Left ventricle myocardium inferior (tissue), 1 donor: ENCODE measurements around the gene PODNL1. TPM values are rescaled to one million over a fixed set of nuclear protein-coding genes. Genes with fewer than 3 reads are reported as not detected.

ENCODE experiments used
- DNase-seq: peaks from one replicate; pipeline ENCODE4 v3.0.0-alpha.2; 2020
- H3K27ac ChIP-seq: fragments of 200-600 bp; replicated peaks from 2 replicates; pipeline ENCODE4 v1.8.0; 2021
- H3K27me3 ChIP-seq: fragments of 200-600 bp; 2 replicates; pipeline ENCODE4 v1.8.0; 2021; ENCODE audit warnings: low read depth
- H3K36me3 ChIP-seq: fragments of 200-600 bp; 2 replicates; pipeline ENCODE4 v1.8.0; 2021
- H3K4me1 ChIP-seq: fragments of 200-600 bp; 2 replicates; pipeline ENCODE4 v1.8.0; 2021
- H3K4me3 ChIP-seq: fragments of 200-600 bp; 2 replicates; pipeline ENCODE4 v1.8.0; 2021; ENCODE audit warnings: mild to moderate bottlenecking, moderate library complexity
- H3K9me3 ChIP-seq: fragments of 200-600 bp; replicated peaks from 2 replicates; pipeline ENCODE4 v1.8.0; 2021
- intact Hi-C: fragments of 100-400 bp; cut with micrococcal nuclease; formaldehyde crosslinking; loops from one replicate; pipeline ENCODE4 v1.11.0; 2022
- total RNA-seq: library from RNA; stranded (reverse); fragmentation: NEBNext Ultra II Directional; extraction: Animal tissue kit (Norgen Biotek cat#: 25700); gene quantifications from one replicate; pipeline ENCODE4 v1.2.1, GENCODE V29; 2021
- TF ChIP-seq, protein P1 (sequence below): fragments of 200-600 bp; IDR thresholded peaks from 2 replicates; pipeline ENCODE4 v1.8.0; 2021; ENCODE audit warnings: antibody characterized with exemption, mild to moderate bottlenecking, borderline replicate concordance
- donor health status: DM: no; HTN: yes; CAD: no; lungs with severe emphysema.

The PODNL1 gene
- total RNA-seq, 1 donor from 2014 or later: 1.9 TPM

DNA sequence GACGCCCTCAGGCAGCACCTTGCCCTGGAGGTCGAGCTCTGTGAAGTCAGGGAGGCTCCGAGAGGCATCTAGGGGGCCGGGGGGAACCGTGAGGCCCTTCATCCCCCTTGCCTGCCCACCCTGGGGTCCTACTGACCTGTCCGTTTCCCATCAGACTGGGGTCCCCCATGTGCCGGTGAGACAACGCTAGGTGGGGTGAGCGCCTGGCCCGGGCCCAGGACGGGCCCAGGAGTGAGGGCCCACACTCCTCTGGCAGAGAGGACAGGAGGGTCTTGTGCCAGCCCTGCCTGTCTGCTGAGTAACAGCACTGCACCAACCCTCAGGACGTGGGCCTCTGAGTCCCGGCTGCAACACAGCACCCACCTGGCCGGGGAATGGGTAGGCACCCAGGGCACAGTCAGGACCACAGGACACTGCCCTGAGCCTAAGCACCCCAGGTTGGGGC, 28.5 kb upstream of the PODNL1 start:
- TF ChIP-seq, protein P1, sequence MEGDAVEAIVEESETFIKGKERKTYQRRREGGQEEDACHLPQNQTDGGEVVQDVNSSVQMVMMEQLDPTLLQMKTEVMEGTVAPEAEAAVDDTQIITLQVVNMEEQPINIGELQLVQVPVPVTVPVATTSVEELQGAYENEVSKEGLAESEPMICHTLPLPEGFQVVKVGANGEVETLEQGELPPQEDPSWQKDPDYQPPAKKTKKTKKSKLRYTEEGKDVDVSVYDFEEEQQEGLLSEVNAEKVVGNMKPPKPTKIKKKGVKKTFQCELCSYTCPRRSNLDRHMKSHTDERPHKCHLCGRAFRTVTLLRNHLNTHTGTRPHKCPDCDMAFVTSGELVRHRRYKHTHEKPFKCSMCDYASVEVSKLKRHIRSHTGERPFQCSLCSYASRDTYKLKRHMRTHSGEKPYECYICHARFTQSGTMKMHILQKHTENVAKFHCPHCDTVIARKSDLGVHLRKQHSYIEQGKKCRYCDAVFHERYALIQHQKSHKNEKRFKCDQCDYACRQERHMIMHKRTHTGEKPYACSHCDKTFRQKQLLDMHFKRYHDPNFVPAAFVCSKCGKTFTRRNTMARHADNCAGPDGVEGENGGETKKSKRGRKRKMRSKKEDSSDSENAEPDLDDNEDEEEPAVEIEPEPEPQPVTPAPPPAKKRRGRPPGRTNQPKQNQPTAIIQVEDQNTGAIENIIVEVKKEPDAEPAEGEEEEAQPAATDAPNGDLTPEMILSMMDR: no peak
- Histone ChIP-seq H3K4me1 (no peaks in the 10 kb centered on the region), H3K27ac (no peak overlapping the region), H3K4me3 (no peak overlapping the region), H3K9me3 (no peaks in the 10 kb centered on the region), H3K27me3 (no peaks in the 10 kb centered on the region), H3K36me3 (peaks cover 96% of the 10 kb centered on the region)
- intact Hi-C loops: no loop called here
- no peak for DNase-seq

DNA sequence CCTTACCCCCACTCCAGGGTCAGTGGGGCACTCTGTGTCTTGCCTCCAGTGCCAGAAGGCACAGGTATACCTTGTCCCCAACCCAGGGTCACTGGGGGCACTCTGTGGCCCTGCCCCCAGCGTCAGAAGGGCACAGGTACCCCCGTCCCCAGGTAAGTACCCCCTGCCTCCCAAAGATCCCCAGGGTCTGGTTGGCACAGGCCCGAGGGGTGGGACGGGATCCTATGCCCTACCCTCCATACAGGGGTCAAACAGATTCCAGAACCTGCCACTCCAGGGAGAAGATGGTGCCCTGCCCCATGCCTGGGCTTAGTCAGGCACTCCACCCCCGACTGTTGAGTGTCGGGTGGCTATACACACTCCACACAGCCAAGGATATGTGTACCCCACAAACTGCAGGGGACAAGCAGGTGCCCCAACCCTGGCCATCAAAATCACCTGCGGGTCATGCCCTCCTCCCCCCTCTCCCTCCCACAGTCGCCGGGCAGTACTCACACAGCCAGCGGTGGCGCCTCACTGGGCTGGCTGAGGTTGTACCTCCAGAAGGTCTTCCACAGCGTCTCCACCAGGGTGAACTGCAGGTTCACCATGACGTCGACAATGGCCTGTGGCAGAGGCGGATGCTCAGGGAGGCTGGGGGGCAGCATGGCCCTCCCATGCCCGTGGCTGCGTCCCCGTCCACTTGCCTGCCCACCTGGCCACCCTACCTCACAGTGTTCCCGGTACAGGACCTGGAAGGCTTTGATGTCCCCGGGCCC, 27.9 kb upstream of the PODNL1 start:
- no peak for DNase-seq
- Histone ChIP-seq H3K4me3 (no peak overlapping the region), H3K4me1 (no peaks in the 10 kb centered on the region), H3K36me3 (peaks cover 95% of the 10 kb centered on the region), H3K27ac (no peak overlapping the region), H3K9me3 (no peaks in the 10 kb centered on the region), H3K27me3 (no peaks in the 10 kb centered on the region)
- intact Hi-C loops: no loop called here
- TF ChIP-seq, protein P1: no peak

DNA sequence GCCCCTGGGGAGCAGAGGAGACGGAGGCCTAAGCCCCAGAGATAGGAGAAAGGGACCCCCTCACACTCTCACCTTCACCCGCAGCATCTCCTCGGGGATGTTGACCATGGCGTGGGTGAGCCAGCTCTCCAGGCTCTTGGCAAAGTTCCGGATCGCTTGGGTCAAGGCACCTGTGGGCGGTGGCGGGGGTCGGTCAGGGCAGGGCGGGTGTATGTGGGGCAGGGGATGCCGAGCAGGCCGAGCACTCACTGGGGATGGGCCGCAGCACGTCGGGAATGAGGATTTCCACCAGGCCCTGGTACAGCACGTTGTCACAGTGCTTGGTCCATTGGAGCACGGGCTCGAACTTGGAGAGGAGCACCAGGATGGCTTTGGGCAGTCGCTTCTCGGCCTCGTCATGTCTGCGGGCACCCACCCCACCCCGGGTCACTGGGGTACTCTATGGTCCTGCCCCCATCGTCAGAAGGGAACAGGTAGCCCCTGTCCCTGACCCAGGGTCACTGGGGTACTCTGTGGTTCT, 27.2 kb upstream of the PODNL1 start:
- intact Hi-C loops: no loop called here
- no peak overlapping the region for H3K27ac ChIP-seq
- H3K4me3 ChIP-seq: no peak overlapping the region
- peaks cover 95% of the 10 kb centered on the region for H3K36me3 ChIP-seq
- H3K9me3 ChIP-seq: no peaks in the 10 kb centered on the region
- no peak for DNase-seq
- H3K4me1 ChIP-seq: no peaks in the 10 kb centered on the region
- TF ChIP-seq, protein P1: no peak
- no peaks in the 10 kb centered on the region for H3K27me3 ChIP-seq

DNA sequence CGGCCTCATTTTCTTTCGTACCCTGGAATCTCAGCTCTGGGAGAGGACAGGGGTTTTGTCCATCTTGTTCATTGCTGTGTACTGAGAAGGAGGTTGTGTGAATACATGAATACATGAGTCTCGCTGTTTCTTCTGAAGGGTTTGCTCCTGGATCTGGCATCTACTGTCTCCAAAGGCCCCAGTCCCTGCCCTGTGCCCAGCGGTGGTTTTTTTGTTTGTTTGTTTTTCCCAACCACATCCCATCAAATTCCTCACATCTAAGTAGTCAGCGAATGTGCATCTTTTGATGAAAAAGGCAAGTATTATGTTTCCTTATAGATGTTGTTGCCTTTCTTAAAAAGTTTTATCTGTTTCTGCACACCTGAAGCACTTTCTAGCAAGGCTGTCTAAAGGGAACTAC, 26.6 kb upstream of the PODNL1 start:
- no peak overlapping the region for H3K27ac ChIP-seq
- intact Hi-C loops: no loop called here
- H3K4me1 ChIP-seq: no peaks in the 10 kb centered on the region
- H3K4me3 ChIP-seq: no peak overlapping the region
- peaks cover 95% of the 10 kb centered on the region for H3K36me3 ChIP-seq
- no peaks in the 10 kb centered on the region for H3K9me3 ChIP-seq
- TF ChIP-seq, protein P1: no peak
- no peaks in the 10 kb centered on the region for H3K27me3 ChIP-seq
- DNase-seq: no peak

DNA sequence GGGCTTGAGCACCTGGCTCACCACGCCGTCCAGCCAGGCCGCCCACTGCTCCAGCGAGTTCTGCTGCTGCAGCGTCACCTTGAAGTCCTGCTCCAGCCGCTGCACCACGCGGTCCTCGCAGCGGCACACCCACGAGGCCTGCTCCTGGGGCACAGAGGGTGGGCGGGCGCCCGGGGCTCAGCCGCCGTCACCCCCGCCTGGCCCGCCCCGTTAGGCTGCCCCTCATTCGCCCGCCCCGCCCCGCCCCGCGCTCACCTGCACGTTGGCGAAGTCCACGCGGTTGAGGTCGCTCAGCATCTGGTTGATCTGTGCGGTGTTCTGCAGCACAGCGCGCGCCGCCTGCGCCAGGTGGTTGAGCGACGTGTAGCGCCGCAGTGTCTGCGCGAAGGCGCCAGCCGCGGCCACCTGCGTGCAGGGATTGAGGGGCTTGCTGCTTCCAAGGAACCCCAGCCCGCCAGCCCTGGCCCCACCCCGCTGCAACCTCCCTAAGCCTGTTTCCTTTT, 25.4 kb upstream of the PODNL1 start:
- intact Hi-C loops: no loop called here
- no peaks in the 10 kb centered on the region for H3K9me3 ChIP-seq
- TF ChIP-seq, protein P1: no peak
- no peaks in the 10 kb centered on the region for H3K27me3 ChIP-seq
- H3K4me3 ChIP-seq: no peak overlapping the region
- no peak for DNase-seq
- H3K4me1 ChIP-seq: no peaks in the 10 kb centered on the region
- H3K27ac ChIP-seq: no peak overlapping the region
- peaks cover 94% of the 10 kb centered on the region for H3K36me3 ChIP-seq
